ENCODE data around the gene DCUN1D1. TPM values are rescaled to one million over a fixed set of nuclear protein-coding genes. Genes with fewer than 3 reads are reported as not detected.

The DCUN1D1 gene
- total RNA-seq, 1 experiment from 2014 or later: 26.2 TPM

- no peak for DNase-seq (ENCODE audit: low read depth)
Measured at GRCh38 chr3:182972387-182972786, 8.0 kb downstream of the DCUN1D1 start.

- DNase-seq (ENCODE audit: low read depth): peak; percentile 32
Measured at GRCh38 chr3:182971637-182972036, 8.7 kb downstream of the DCUN1D1 start.

GRCh38 chr3:182970811-182971418, 9.4 kb downstream of the DCUN1D1 start:
- no peak for DNase-seq (ENCODE audit: low read depth)

GRCh38 chr3:182969853-182970252, 10.5 kb downstream of the DCUN1D1 start:
- DNase-seq (ENCODE audit: low read depth): no peak

- peak; percentile 60 for DNase-seq (ENCODE audit: low read depth)
Measured at GRCh38 chr3:182969277-182969676, 11.1 kb downstream of the DCUN1D1 start.

- DNase-seq (ENCODE audit: low read depth): no peak
Measured at GRCh38 chr3:182967218-182968204, 12.8 kb downstream of the DCUN1D1 start.

GRCh38 chr3:182965861-182966366, 14.4 kb downstream of the DCUN1D1 start:
- DNase-seq (ENCODE audit: low read depth): no peak

- no peak for DNase-seq (ENCODE audit: low read depth)
Measured at GRCh38 chr3:182964179-182964578, 16.2 kb downstream of the DCUN1D1 start.

GRCh38 chr3:182962166-182962565, 18.2 kb downstream of the DCUN1D1 start:
- DNase-seq (ENCODE audit: low read depth): no peak

- no peak for DNase-seq (ENCODE audit: low read depth)
Measured at GRCh38 chr3:182959474-182960350, 20.6 kb downstream of the DCUN1D1 start.

GRCh38 chr3:182957676-182958266, 22.6 kb downstream of the DCUN1D1 start:
- no peak for DNase-seq (ENCODE audit: low read depth)

- DNase-seq (ENCODE audit: low read depth): no peak
Measured at GRCh38 chr3:182957226-182957625, 23.1 kb downstream of the DCUN1D1 start.

GRCh38 chr3:182954553-182955235, 25.6 kb downstream of the DCUN1D1 start:
- DNase-seq (ENCODE audit: low read depth): no peak

- no peak for DNase-seq (ENCODE audit: low read depth)
Measured at GRCh38 chr3:182949688-182950087, 30.6 kb downstream of the DCUN1D1 start.

- no peak for DNase-seq (ENCODE audit: low read depth)
Measured at GRCh38 chr3:182948305-182948704, 32.0 kb downstream of the DCUN1D1 start.

- DNase-seq (ENCODE audit: low read depth): no peak
Measured at GRCh38 chr3:182947888-182948287, 32.5 kb downstream of the DCUN1D1 start.

GRCh38 chr3:182941719-182942118, 38.6 kb downstream of the DCUN1D1 start:
- no peak for DNase-seq (ENCODE audit: low read depth)

- DNase-seq (ENCODE audit: low read depth): no peak
Measured at GRCh38 chr3:182940266-182940808, 40.0 kb downstream of the DCUN1D1 start.

- peak; percentile 29 for DNase-seq (ENCODE audit: low read depth)
Measured at GRCh38 chr3:182937293-182938051, 42.9 kb downstream of the DCUN1D1 start.

GRCh38 chr3:182936918-182937285, 43.4 kb downstream of the DCUN1D1 start:
- DNase-seq (ENCODE audit: low read depth): no peak
